Subcutaneous adipose tissue (tissue), 4 donors: ENCODE measurements around the gene KDM5C. TPM values are rescaled to one million over a fixed set of nuclear protein-coding genes. Genes with fewer than 3 reads are reported as not detected.

Experiments used
- total RNA-seq, 4 donors: library from RNA; depleted of rRNA; stranded (reverse); fragments of >200 nt; gene quantifications; one replicate each; pipeline ENCODE4 v1.1.0, GENCODE V29; 2016
- TF ChIP-seq, protein P1 (sequence below): fragments of 450-650 bp; IDR thresholded peaks from one replicate; pipeline ENCODE4 v1.5.1; 2016; ENCODE audit warnings: low read depth, mild to moderate bottlenecking, control low read depth, antibody characterized with exemption, moderate library complexity

Gene KDM5C
- total RNA-seq, 4 donors from 2014 or later, result 43.7 to 71.6 (median 48.8) TPM

- TF ChIP-seq, protein P1, sequence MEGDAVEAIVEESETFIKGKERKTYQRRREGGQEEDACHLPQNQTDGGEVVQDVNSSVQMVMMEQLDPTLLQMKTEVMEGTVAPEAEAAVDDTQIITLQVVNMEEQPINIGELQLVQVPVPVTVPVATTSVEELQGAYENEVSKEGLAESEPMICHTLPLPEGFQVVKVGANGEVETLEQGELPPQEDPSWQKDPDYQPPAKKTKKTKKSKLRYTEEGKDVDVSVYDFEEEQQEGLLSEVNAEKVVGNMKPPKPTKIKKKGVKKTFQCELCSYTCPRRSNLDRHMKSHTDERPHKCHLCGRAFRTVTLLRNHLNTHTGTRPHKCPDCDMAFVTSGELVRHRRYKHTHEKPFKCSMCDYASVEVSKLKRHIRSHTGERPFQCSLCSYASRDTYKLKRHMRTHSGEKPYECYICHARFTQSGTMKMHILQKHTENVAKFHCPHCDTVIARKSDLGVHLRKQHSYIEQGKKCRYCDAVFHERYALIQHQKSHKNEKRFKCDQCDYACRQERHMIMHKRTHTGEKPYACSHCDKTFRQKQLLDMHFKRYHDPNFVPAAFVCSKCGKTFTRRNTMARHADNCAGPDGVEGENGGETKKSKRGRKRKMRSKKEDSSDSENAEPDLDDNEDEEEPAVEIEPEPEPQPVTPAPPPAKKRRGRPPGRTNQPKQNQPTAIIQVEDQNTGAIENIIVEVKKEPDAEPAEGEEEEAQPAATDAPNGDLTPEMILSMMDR, result no peak
Observed at GRCh38 chrX:53235566-53235965, 10.6 kb upstream of the KDM5C start.

DNA sequence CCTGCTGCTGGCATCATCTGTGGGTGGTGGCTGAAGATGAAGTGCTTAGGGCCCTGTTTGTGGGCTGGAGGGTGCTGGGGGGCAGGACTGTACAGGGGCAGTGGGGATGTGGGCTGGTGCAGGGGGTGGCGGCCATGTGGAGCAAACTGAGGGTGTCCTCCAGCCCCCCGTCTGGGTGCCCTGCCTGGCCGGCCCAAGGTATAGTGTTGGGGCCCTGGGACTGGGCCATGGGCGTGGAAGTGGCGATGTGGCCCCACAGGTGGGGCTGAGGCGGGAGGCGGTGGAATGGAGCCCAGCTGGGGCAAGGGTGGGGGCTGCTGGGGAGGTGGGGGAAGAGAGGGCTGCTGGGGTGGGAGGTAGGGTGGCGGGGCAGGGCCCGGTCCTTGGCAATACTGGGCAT, 9.5 kb upstream of the KDM5C start:
- TF ChIP-seq, protein P1, result no peak

DNA sequence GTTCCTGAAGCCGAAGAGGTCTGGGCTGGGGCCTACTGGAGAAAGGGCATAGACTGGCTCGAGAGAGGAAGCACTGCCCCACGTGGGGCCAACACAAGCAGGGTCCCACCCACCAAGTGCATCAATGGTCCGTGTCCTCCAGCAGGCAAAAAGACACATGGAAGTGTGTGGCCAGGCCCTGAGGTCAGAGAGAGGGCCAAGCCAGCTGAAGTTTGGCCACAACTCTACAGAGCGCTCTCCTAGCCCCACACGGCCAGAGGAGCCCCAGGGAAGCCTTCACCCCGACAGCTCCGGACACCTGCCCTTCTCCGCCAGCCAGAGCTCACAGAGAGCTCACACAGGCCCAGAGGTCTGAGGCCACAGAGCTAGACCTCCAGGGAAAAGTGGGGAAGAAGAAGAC, 8.5 kb upstream of the KDM5C start:
- TF ChIP-seq, protein P1, result no peak

GRCh38 chrX:53230116-53230515, 5.1 kb upstream of the KDM5C start:
- TF ChIP-seq, protein P1, result no peak

DNA sequence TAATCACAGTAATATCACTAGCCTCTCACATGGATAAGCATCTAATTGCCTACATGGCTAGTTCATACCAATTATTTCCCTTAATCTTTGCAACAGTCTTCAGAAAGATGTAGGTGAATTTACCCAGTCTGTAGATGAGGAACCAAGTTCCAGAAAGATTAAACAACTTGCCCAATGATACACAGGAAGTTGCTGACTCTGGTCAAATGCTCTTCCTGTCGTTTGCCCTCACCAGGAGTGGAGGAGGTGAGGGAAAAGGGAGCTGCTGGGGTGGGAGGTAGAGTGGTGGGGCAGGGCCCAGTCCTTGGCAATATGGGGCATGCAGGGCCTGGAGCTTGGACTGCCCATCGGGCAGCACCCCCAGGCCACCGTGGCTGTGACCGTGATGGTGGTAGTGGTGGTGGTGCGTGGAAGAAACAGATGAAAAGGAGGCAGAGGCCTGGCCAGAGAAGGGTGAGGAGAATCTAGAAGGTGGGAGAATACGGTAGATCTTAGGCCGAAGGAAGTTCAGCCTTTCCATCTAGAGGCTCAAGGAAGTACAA, 2.3 kb upstream of the KDM5C start:
- TF ChIP-seq, protein P1, result no peak

DNA sequence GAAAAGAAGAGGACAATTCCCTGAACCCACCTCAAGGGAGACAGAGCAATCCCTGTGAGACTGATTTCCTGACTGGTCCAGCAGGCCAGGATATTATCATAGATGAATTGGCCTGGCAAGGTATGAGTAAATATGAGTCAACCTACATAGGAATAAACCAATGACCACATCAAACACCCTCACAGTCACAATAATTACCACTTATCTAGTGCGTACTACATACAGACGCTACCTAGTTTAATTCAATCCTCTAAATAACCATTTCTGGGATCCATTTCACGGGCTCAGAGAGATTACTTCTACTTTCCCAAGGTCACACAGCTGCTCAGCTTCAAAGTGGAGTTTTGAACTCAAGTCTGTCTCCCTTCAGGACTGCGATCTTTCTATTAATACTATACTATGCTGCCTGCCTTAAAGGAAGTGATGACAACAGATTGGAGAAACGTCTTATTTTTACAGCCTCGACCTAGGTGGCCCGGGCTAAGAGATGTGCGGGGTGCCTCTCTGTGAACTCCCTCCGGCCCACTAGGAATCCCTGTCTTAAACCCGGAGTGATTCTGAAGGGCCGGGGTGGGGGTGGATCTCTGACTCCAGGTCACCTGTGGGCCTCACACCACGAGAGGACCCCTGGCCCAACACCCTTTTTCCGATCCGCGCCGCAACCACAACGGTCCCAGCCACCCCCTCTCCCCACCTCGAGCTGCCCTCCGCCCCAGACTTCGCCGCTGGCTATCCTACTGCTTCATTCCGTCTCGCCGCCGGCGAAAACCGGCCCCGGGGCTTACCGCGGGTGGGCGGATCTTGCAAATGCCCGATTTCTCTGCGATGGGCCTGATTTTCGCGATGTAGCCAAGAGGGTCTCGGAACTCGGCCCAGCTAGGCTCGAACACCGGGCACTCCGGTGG, 800 bp downstream of the KDM5C start:
- TF ChIP-seq, protein P1, result no peak

DNA sequence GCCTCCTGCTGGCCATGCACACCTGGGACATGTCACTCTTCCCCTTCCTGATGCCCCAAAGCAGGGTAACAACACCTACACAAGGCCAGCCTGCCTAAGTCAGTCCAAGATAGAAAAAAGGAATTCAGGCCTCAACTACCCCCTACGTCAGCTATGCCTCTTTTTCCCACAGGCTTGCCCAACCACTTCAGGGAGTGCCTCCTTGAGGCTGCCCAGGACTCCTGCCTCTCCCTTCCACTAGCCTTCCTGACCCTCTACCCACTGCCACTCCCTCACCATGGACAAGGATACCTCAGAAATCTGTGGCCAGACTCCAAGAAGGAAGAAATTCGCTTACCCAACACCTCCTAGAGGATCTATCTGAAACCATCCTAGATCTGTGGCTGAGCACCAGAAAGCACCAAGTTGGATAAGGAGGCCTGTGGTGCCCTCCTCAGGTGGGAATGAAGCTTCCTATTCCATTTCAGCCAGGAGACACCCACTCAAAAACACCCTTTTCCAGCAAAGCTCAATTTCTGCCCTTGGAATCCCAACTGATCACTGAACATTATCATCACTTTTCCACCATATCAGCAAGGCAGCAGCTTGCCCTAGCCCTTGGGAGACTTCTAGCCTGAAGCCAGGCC, 1.8 kb downstream of the KDM5C start:
- TF ChIP-seq, protein P1, result no peak
